Erythroblast (primary cell): ENCODE measurements around the gene TDRD10.
"Not testable (repeated sequence)": the region's sequence is repeated elsewhere in the genome, so short reads cannot be mapped to it uniquely, and the experiment has no call there.

Experiments
- DNase-seq, 2 experiments: peaks; one replicate each; lab custom pipeline; 2025; lab: John Stamatoyannopoulos, UW
- GATA1 ChIP-seq: IDR thresholded peaks from 2 replicates; pipeline ENCODE4 v1.6.1; 2011; ENCODE audit warnings: low read depth, mild to moderate bottlenecking, control low read depth, low read length, moderate library complexity
- POLR2A ChIP-seq: IDR thresholded peaks from 2 replicates; pipeline ENCODE4 v1.6.1; 2011; ENCODE audit warnings: mild to moderate bottlenecking, low read length

Gene TDRD10

GRCh38 chr1:154468535-154469250 lies 33.3 kb upstream of the TDRD10 start:
- TF ChIP-seq GATA1 = no peak
- TF ChIP-seq POLR2A = no peak

DNA sequence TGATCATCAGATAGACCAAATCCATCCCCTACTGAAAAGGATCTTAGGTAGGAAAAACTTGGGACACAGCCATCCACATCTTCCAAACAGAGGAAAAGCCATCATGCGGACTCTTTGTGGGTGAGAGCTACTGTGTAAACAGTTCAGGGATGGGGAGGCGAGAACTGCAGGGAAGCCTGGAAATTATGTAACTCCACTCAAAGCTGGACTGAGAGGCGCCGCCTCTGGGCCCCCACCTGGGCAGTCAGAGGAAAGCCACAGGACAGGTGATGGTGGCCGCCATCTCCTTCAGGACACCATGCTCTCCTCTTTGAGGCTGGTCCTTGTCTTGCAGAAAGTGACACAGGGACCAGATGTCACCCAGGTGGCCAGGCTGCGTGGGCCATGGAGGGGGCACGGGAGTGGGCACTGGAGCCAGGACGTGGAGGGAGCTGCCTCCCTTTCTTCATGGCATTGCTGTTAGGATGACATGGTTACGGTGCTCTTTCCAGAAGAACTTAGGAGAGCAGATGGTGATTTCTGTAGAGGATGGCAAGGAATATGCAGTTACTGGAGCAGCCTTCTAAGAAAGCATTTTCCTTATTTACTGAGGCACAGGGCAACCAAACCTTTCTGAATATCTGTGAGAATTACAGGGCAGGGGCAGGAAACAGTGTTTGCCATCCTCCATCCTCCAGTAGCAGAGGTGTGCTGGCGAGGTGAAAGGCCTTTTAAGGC lies 32.0 kb upstream of the TDRD10 start:
- DNase-seq = no peak
- TF ChIP-seq POLR2A (no peak), GATA1 (no peak)

More at GRCh38 chr1:154468535-154469250, 33.3 kb upstream of the TDRD10 start:
- DNase-seq = no peak

- TF ChIP-seq POLR2A = no peak
- no peak for TF ChIP-seq GATA1
These were observed 30.7 kb upstream of the TDRD10 start for GRCh38 chr1:154471304-154471703.

GRCh38 chr1:154474802-154475201 lies 27.2 kb upstream of the TDRD10 start:
- TF ChIP-seq GATA1 (no peak), POLR2A (no peak)
- no peak for DNase-seq

More at GRCh38 chr1:154471304-154471703, 30.7 kb upstream of the TDRD10 start:
- no peak for DNase-seq

DNA sequence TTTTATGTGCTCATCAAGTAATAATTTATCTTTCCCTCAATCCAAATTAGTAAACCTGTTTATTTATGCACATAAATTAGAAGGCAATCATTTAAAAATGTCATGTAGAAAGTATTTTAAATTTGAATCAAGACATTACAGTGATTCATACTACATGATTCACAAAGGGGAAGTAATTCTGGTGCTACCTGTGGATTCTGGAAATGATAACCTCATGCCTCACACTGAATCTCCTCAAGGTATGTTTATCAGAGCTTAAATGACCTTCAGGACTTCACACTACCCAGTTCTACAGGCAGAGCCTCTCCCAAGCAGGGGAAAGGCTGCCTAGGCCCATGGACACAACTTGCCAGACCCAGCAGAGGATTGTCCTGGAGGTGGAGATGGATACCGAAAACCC lies 25.2 kb upstream of the TDRD10 start:
- DNase-seq = no peak
- no peak for TF ChIP-seq GATA1
- TF ChIP-seq POLR2A = no peak

- DNase-seq = no peak
- TF ChIP-seq POLR2A (no peak), GATA1 (no peak)
These were observed 24.0 kb upstream of the TDRD10 start for GRCh38 chr1:154478013-154478412.

- DNase-seq = no peak
- TF ChIP-seq POLR2A (no peak), GATA1 (no peak)
These were observed 23.4 kb upstream of the TDRD10 start for GRCh38 chr1:154478639-154479038.

DNA sequence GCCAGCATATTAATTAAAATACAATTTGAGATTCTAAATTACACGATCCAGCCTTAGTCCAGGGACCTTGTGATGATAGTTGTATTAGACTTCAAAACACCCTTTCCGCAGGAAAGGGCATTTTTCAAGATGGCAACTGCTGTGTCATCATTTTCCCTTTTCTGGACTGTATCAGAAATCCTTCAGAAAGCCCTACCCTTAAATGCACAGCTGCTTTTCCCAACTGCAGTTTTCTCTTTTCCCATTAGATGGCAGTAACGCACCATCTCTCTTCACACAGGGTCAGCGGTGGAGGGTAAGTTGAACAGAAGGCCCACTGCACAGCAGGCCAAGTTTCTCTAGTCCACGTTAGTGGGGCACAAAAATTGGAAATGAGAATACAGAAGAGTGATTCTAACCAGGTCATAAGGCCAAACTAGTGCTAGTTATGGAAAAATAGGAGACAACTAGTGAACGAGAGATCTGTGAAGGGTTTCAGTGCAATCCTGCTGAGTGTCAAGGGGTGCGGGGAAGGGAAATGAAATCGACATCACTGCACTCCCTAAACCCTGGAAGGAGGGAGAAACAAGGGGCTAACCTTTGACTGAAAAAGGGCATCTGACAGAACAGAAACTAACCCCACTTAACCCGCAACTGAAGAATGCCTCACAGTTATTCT lies 22.1 kb upstream of the TDRD10 start:
- TF ChIP-seq POLR2A = no peak
- no peak for TF ChIP-seq GATA1
- peak; percentile 71 to 88 for DNase-seq

DNA sequence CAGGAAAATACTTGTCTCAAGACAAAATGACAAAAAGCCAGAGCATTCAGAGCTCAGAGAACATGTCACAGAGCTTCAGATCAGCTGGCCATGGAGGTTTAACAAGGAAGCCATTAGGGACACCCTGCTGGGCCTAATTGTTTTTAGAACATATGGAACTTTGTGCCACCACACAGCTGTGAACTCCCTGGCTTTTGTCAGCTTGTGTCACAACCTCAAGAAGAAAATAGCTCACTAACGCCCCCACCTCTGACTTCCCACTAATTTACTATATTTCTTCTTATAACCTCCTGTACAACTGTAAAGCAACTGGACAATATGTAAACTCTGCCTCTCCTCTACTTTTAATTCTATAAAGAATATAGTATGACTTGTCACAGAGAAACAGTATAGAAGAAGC lies 21.0 kb upstream of the TDRD10 start:
- no peak for DNase-seq
- TF ChIP-seq GATA1 = no peak
- TF ChIP-seq POLR2A = no peak

DNA sequence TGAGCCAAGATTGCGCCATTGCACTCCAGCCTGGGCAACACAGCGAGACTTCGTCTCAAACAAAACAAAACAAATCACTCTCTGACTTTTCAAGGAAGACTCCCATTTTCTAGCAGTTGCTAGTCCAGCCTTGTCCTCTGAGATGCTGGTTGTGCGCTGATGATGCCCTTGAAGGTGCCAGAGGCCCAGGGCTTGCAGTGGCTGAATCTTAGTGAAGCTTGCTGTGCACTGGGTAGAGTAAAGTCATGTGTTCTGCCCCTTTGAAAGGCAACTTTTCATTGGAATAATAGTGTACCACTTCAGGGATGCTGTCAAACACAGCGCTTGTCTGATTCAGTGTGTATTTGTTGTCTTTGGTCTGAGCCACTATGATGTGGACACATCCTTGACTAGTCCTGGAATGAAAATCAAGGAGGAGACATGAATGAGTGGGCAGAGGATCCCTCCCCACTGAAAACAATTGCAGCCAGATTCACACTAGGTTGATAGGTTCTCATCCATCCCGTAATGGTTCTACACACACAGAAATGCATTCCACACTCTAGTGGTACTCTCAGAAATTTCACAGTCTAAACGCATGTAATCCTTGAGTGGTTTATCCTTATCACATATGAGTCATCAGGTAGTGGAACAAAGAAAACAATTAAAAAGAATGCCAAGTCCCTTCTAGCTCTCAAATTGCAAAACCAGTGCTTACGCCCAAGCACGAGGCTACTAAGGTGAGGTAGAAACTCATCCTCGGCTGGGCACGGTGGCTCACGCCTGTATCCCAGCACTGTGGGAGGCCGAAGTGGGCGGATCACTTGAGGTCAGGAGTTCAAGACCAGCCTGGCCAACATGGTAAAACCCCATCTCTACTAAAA lies 17.8 kb upstream of the TDRD10 start:
- DNase-seq = no peak

DNA sequence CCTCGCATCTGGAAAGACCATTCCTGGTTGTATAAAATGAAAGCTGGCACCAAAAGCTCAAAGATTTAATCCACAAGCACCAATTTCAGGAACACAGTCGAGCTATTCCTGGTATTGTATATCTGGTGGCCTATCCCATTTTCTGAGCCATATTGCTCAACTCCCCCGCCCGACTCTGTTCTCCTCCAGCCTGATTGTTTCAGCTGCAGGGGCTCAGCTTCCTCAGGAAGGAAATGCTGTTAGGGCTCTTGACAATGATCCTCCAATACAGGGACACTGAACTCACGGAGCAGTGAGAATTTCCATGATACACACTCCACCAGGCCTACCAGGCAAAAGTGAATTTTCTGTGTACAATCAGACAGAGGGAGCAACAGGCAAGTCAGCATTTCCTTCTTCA lies 16.9 kb upstream of the TDRD10 start:
- no peak for DNase-seq
- no peak for TF ChIP-seq GATA1
- no peak for TF ChIP-seq POLR2A

More for the DNA sequence above, 17.8 kb upstream of the TDRD10 start:
- no peak for TF ChIP-seq POLR2A
- TF ChIP-seq GATA1 = no peak

DNA sequence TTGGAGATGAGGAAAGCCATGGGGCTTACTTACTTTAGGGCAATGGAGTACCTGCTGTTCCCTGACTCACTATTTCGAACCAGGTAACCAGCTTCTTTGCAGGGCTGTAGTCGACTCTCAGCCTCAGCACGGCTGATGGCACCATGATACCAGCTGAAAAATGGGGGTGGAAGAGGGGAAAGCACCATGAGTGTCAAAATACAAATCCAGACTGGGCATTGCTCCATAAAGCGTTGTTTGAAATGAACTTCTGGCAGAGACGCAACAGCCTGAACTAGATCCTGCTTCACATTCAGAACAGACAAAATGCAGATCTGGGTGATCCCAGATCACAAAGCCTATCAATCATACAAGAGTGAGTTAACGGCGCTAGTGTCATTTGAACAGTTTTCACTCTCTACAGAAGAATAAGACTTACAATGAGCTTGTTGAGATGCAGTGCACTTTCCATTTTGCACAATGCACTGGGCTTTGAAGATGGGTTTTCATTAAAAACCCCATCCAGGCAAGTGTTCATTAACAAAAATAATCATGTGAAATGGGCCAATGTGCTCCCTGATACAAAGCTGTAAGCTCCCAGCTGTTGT lies 16.0 kb upstream of the TDRD10 start:
- DNase-seq = no peak
- TF ChIP-seq GATA1 (no peak), POLR2A (no peak)

- DNase-seq = not testable (repeated sequence)
These were observed 15.3 kb upstream of the TDRD10 start for GRCh38 chr1:154486756-154487155.
